SK-N-SH (cell line): ENCODE results near the gene PRDM7. TPM values are rescaled to one million over a fixed set of nuclear protein-coding genes. Genes with fewer than 3 reads are reported as not detected.

Experiments
- CTCF ChIA-PET: fragments of 300-600, 350-600 bp; formaldehyde crosslinking; extraction: SDS; loops from one replicate; lab custom pipeline; 2021; lab: Yijun Ruan, JAX
- POLR2A ChIA-PET: fragments of 350-600 bp; sonication (Branson Sonifier 250); formaldehyde crosslinking; extraction: SDS; loops from one replicate; lab custom pipeline; 2020; ENCODE audit warnings: antibody characterized with exemption, inconsistent platforms; lab: Yijun Ruan, JAX
- DNase-seq: peaks from one replicate; pipeline ENCODE4 v3.0.0; 2012
- H2AFZ ChIP-seq: fragments of 200-600 bp; sonication (generic); 2 replicates; pipeline ENCODE4 v1.8.1; 2016; ENCODE audit warnings: antibody characterized with exemption, mild to moderate bottlenecking, low read depth
- H3F3A ChIP-seq: fragments of 200-600 bp; sonication (generic); replicated peaks from 2 replicates; pipeline ENCODE3; 2016; ENCODE audit warnings: antibody characterized with exemption, mild to moderate bottlenecking; ENCODE audit not compliant: insufficient read depth
- H3K27ac ChIP-seq, 2 experiments: fragments of 200-500 bp in 1 of 2; fragments of 200-600 bp in 1 of 2; sonication (Bioruptor generic) in 1 of 2; sonication (generic), shearing (Covaris generic) in 1 of 2; 2 replicates each; pipeline versions ENCODE4 v1.5.1 to v1.6.1; 2014 to 2016; ENCODE audit warnings: low read depth in 2 of 2, inconsistent platforms in 1 of 2, low read length in 1 of 2, mild to moderate bottlenecking in 1 of 2, mixed read lengths in 1 of 2
- H3K27me3 ChIP-seq: fragments of 200-600 bp; sonication (generic), shearing (Covaris generic); 2 replicates; pipeline ENCODE4 v1.6.1; 2016; ENCODE audit warnings: mixed run types; ENCODE audit not compliant: insufficient read depth
- H3K36me3 ChIP-seq, 2 experiments: fragments of 200-500 bp in 1 of 2; fragments of 200-600 bp in 1 of 2; sonication (Bioruptor generic) in 1 of 2; sonication (generic) in 1 of 2; replicated peaks in 1 of 2; 2 replicates each; pipeline versions ENCODE3 to v1.5.1; 2014 to 2016; ENCODE audit warnings: low read length in 1 of 2, mild to moderate bottlenecking in 1 of 2; ENCODE audit not compliant: insufficient read depth in 2 of 2, control insufficient read depth in 1 of 2
- H3K4me1 ChIP-seq, 2 experiments: fragments of 200-500 bp in 1 of 2; fragments of 200-600 bp in 1 of 2; sonication (Bioruptor generic) in 1 of 2; sonication (generic), shearing (Covaris generic) in 1 of 2; 2 replicates each; pipeline versions ENCODE4 v1.5.1 to v1.6.1; 2014 to 2016; ENCODE audit warnings: low read depth in 1 of 2, low read length in 1 of 2, mixed run types in 1 of 2; ENCODE audit not compliant: insufficient read depth in 2 of 2, control insufficient read depth in 1 of 2
- H3K4me2 ChIP-seq: fragments of 200-600 bp; sonication (generic), shearing (Covaris generic); 2 replicates; pipeline ENCODE4 v1.6.1; 2017; ENCODE audit warnings: mixed run types
- H3K4me3 ChIP-seq, 2 experiments: fragments of 200-500 bp in 1 of 2; fragments of 200-600 bp in 1 of 2; sonication (Bioruptor generic) in 1 of 2; sonication (generic), shearing (Covaris generic) in 1 of 2; 2 replicates each; pipeline versions ENCODE4 v1.5.1 to v1.8.1; 2014 to 2016; ENCODE audit warnings: low read depth in 2 of 2, inconsistent platforms in 1 of 2, low read length in 1 of 2, mild to moderate bottlenecking in 1 of 2, mixed read lengths in 1 of 2, moderate library complexity in 1 of 2
- H3K79me2 ChIP-seq: fragments of 200-600 bp; sonication (generic); 2 replicates; pipeline ENCODE4 v1.8.1; 2017; ENCODE audit warnings: mild to moderate bottlenecking; ENCODE audit not compliant: insufficient read depth
- H3K9ac ChIP-seq: fragments of 200-600 bp; sonication (generic); 2 replicates; pipeline ENCODE4 v1.6.1; 2017; ENCODE audit warnings: mixed run types
- H3K9me2 ChIP-seq: fragments of 200-600 bp; sonication (generic); 2 replicates; pipeline ENCODE4 v1.6.1; 2017; ENCODE audit warnings: mixed run types
- H3K9me3 ChIP-seq: fragments of 200-600 bp; sonication (generic); 2 replicates; pipeline ENCODE4 v1.6.1; 2017; ENCODE audit warnings: mixed run types, mild to moderate bottlenecking, moderate library complexity
- H4K20me1 ChIP-seq: fragments of 200-600 bp; sonication (generic); 2 replicates; pipeline ENCODE4 v1.6.1; 2017; ENCODE audit warnings: mild to moderate bottlenecking, mixed run types; ENCODE audit not compliant: insufficient read depth
- ELF1 ChIP-seq: IDR thresholded peaks from 2 replicates; pipeline ENCODE4 v1.4.0; 2012
- EZH2phosphoT487 ChIP-seq: fragments of 200-600 bp; sonication (generic); IDR thresholded peaks from 2 replicates; pipeline ENCODE4 v1.6.1; 2017; ENCODE audit warnings: low read depth, mixed run types, mild to moderate bottlenecking, antibody characterized with exemption, moderate library complexity, borderline replicate concordance
- FOXJ3 ChIP-seq: sonication (generic); formaldehyde crosslinking; IDR thresholded peaks from 2 replicates; pipeline ENCODE4 v1.5.1; 2020; ENCODE audit warnings: mild to moderate bottlenecking, missing genetic modification reagents
- GABPA ChIP-seq: IDR thresholded peaks from 2 replicates; pipeline ENCODE4 v1.4.0; 2012; ENCODE audit warnings: low read depth, mild to moderate bottlenecking
- JUND ChIP-seq: IDR thresholded peaks from 2 replicates; pipeline ENCODE4 v1.4.0; 2012
- NFIC ChIP-seq: IDR thresholded peaks from 2 replicates; pipeline ENCODE4 v1.4.0; 2012; ENCODE audit warnings: borderline replicate concordance
- NRF1 ChIP-seq: IDR thresholded peaks from 2 replicates; pipeline ENCODE4 v1.6.1; 2012; ENCODE audit warnings: low read depth, mild to moderate bottlenecking, low read length
- RCOR1 ChIP-seq: fragments of 150-350 bp; IDR thresholded peaks from 2 replicates; pipeline ENCODE4 v1.6.1; 2017; ENCODE audit warnings: antibody characterized with exemption, low read length
- REST ChIP-seq: IDR thresholded peaks from 2 replicates; pipeline ENCODE4 v1.6.1; 2012; ENCODE audit warnings: mild to moderate bottlenecking, low read depth, low read length, moderate library complexity
- RFX5 ChIP-seq: IDR thresholded peaks from 2 replicates; pipeline ENCODE4 v1.6.1; 2012; ENCODE audit warnings: mild to moderate bottlenecking, improper control_type of control experiment, low read length
- RXRA ChIP-seq: IDR thresholded peaks from 2 replicates; pipeline ENCODE4 v1.4.0; 2012; ENCODE audit warnings: low read depth, mild to moderate bottlenecking, borderline replicate concordance
- TAF1 ChIP-seq: IDR thresholded peaks from 2 replicates; pipeline ENCODE4 v1.6.1; 2012; ENCODE audit warnings: low read depth, mild to moderate bottlenecking, low read length, moderate library complexity, borderline replicate concordance
- TCF12 ChIP-seq: IDR thresholded peaks from 2 replicates; pipeline ENCODE4 v1.4.0; 2012
- TEAD4 ChIP-seq: IDR thresholded peaks from 2 replicates; pipeline ENCODE4 v1.4.0; 2012; ENCODE audit warnings: mild to moderate bottlenecking, borderline replicate concordance; ENCODE audit not compliant: insufficient read depth
- YY1 ChIP-seq: IDR thresholded peaks from 2 replicates; pipeline ENCODE4 v1.4.0; 2012; ENCODE audit warnings: low read depth, mild to moderate bottlenecking
- ZBTB33 ChIP-seq: IDR thresholded peaks from 2 replicates; pipeline ENCODE4 v1.4.0; 2012; ENCODE audit warnings: low read depth, borderline replicate concordance
- WGBS: methylation state at CpG from one replicate; pipeline ENCODE4 v1.1.6; 2017; ENCODE audit warnings: low lambda C conversion rate; 5-methylcytosine and 5-hydroxymethylcytosine counted together
- polyA plus RNA-seq, 3 experiments: library from polyadenylated mRNA; depleted of rRNA; stranded (reverse); fragments of >200 nt; gene quantifications; 2 replicates each; pipeline ENCODE4 v1.2.3, GENCODE V29; 2012
- TF ChIP-seq, protein P1 (sequence below): fragments of 150-350 bp; IDR thresholded peaks from 2 replicates; pipeline ENCODE4 v1.6.1; 2017; ENCODE audit warnings: antibody characterized with exemption, low read length, low read depth, borderline replicate concordance
- TF ChIP-seq, protein P2 (sequence below): fragments of 150-350 bp; IDR thresholded peaks from 2 replicates; pipeline ENCODE4 v1.6.1; 2016; ENCODE audit warnings: mild to moderate bottlenecking, low read depth, low read length
- TF ChIP-seq, protein P3 (sequence below): IDR thresholded peaks from 2 replicates; pipeline ENCODE4 v1.4.0; 2012; ENCODE audit warnings: low read depth, borderline replicate concordance
- TF ChIP-seq, protein P4 (sequence below): IDR thresholded peaks from 2 replicates; pipeline ENCODE4; 2012

Gene PRDM7
- polyA plus RNA-seq, 1 of the 3 experiments (the other 2 are of a cell fraction): not detected

DNA sequence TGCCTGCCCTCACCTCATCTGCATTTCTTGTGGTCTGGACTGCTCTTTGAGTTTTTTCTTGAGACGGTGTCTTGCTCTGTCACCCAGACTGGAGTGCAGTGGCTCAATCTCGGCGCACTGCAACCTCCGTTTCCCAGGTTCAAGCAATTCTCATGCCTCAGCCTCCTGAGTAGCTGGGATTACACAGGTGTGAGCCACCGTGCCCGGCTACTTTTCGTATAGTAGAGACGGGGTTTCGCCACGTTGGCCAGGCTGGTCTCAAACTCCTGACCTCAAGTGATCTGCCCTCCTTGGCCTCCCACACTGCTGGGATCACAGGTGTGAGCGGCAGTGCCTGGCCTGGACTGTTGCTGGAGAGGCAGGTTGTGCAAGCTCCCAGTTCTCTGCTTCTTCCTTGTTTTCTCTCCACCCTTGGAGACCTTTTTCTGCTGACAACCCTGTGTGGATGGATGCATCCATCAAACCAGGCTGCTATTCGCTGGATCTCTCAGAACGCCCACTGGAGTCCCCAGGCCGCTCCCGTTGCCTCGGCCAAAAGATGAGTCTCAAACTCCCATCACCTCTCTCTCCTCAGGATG is 35.1 kb downstream of the PRDM7 start:
- H3K9me3 ChIP-seq: no peaks in the 10 kb centered on the region
- H3K4me3 ChIP-seq: no peak overlapping the region
- no peak overlapping the region for H2AFZ ChIP-seq
- no peaks in the 10 kb centered on the region for H3K79me2 ChIP-seq
- H3K27me3 ChIP-seq: no peaks in the 10 kb centered on the region
- TF ChIP-seq ELF1: no peak
- TF ChIP-seq TAF1: no peak
- no peak for TF ChIP-seq JUND
- no peak for TF ChIP-seq EZH2phosphoT487
- no peak for TF ChIP-seq RXRA
- TF ChIP-seq, protein P1, sequence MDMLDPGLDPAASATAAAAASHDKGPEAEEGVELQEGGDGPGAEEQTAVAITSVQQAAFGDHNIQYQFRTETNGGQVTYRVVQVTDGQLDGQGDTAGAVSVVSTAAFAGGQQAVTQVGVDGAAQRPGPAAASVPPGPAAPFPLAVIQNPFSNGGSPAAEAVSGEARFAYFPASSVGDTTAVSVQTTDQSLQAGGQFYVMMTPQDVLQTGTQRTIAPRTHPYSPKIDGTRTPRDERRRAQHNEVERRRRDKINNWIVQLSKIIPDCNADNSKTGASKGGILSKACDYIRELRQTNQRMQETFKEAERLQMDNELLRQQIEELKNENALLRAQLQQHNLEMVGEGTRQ: no peak
- TF ChIP-seq YY1: no peak
- TF ChIP-seq TCF12: no peak
- TF ChIP-seq, protein P2, sequence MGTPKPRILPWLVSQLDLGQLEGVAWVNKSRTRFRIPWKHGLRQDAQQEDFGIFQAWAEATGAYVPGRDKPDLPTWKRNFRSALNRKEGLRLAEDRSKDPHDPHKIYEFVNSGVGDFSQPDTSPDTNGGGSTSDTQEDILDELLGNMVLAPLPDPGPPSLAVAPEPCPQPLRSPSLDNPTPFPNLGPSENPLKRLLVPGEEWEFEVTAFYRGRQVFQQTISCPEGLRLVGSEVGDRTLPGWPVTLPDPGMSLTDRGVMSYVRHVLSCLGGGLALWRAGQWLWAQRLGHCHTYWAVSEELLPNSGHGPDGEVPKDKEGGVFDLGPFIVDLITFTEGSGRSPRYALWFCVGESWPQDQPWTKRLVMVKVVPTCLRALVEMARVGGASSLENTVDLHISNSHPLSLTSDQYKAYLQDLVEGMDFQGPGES: no peak
- no peak for TF ChIP-seq REST
- TF ChIP-seq, protein P3, sequence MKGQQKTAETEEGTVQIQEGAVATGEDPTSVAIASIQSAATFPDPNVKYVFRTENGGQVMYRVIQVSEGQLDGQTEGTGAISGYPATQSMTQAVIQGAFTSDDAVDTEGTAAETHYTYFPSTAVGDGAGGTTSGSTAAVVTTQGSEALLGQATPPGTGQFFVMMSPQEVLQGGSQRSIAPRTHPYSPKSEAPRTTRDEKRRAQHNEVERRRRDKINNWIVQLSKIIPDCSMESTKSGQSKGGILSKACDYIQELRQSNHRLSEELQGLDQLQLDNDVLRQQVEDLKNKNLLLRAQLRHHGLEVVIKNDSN: no peak
- no peak for TF ChIP-seq ZBTB33
- no peak for TF ChIP-seq TEAD4
- no peak for TF ChIP-seq NFIC
- TF ChIP-seq, protein P4, sequence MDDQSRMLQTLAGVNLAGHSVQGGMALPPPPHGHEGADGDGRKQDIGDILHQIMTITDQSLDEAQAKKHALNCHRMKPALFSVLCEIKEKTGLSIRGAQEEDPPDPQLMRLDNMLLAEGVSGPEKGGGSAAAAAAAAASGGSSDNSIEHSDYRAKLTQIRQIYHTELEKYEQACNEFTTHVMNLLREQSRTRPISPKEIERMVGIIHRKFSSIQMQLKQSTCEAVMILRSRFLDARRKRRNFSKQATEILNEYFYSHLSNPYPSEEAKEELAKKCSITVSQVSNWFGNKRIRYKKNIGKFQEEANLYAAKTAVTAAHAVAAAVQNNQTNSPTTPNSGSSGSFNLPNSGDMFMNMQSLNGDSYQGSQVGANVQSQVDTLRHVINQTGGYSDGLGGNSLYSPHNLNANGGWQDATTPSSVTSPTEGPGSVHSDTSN: no peak
- TF ChIP-seq RFX5: no peak
- no peak for TF ChIP-seq GABPA
- no peak for TF ChIP-seq FOXJ3 (CRISPR knock-in tag)
- TF ChIP-seq RCOR1: no peak
- TF ChIP-seq NRF1: no peak
- H3K4me1 ChIP-seq: peaks cover 7 to 11% of the 10 kb centered on the region in 2 experiments; a peak in 2 of 4 replicates
- H3F3A ChIP-seq: no peaks in the 10 kb centered on the region
- no peak overlapping the region for H3K9ac ChIP-seq
- 87% methylated on average over 16 of the region's 16 CpGs for WGBS
- no peak overlapping the region for H3K27ac ChIP-seq
- ChIA-PET CTCF (no interaction called here), POLR2A (no interaction called here)
- no peak for DNase-seq
- no peaks in the 10 kb centered on the region for H3K9me2 ChIP-seq
- H3K36me3 ChIP-seq: peaks cover 9 to 33% of the 10 kb centered on the region in 2 experiments
- H4K20me1 ChIP-seq: no peaks in the 10 kb centered on the region
- no peak overlapping the region for H3K4me2 ChIP-seq
